SK-N-DZ (cell line): ENCODE measurements around the gene ATP4A.

Experiments
- DNase-seq: peaks from one replicate; pipeline ENCODE4 v3.0.0-alpha.2; 2015; ENCODE audit warnings: low spot score

The ATP4A gene

DNA sequence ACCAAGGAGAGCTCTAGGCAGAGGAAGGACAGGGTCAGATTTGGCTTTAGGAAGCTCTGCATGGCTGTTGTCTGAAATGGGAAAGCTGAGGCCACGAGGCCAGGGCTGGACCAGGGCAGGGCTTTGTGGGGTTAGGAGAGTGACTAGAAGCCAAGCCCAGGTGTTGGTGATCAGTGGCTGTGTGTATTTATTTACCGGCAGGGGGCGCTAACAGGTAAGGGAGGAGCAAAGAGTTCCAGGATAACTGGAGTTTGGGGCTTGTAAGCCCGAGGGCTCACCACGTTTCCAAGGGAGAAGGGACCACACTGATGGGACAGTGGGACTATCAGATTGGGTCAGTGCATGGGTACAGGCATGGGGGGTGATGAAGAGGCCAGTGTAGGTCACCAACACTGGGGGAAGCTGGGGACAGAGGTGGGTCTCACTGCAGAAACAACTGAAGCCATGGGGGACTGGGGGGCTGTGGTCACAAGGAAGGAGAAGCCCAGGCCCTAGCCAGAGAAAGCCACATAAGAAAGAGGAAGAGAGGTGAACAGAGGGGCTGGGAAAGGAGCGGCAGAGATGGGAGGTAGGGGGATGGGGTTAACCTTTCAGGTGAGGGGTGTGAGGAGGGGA is 14.2 kb downstream of the ATP4A start:
- DNase-seq, result peak; percentile 73

DNA sequence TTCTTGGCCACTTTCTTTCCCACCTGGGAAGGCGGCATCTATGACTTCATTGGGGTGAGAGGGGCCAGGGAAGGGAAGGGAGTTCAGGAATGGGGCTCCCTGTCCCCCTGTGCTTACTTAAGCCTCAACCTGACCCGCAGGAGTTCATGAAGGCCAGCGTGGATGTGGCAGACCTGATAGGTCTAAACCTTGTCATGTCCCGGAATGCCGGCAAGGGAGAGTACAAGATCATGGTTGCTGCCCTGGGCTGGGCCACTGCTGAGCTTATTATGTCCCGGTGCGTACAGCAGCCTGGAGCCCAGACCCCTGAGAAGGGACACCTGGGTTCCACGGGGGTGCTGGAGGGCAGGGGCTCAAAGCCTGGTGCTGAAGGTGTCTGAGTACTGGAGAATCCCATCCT is 16.9 kb downstream of the ATP4A start:
- no peak for DNase-seq

GRCh38 chr19:35545855-35546381 is 17.5 kb downstream of the ATP4A start:
- DNase-seq, result peak; percentile 29

DNA sequence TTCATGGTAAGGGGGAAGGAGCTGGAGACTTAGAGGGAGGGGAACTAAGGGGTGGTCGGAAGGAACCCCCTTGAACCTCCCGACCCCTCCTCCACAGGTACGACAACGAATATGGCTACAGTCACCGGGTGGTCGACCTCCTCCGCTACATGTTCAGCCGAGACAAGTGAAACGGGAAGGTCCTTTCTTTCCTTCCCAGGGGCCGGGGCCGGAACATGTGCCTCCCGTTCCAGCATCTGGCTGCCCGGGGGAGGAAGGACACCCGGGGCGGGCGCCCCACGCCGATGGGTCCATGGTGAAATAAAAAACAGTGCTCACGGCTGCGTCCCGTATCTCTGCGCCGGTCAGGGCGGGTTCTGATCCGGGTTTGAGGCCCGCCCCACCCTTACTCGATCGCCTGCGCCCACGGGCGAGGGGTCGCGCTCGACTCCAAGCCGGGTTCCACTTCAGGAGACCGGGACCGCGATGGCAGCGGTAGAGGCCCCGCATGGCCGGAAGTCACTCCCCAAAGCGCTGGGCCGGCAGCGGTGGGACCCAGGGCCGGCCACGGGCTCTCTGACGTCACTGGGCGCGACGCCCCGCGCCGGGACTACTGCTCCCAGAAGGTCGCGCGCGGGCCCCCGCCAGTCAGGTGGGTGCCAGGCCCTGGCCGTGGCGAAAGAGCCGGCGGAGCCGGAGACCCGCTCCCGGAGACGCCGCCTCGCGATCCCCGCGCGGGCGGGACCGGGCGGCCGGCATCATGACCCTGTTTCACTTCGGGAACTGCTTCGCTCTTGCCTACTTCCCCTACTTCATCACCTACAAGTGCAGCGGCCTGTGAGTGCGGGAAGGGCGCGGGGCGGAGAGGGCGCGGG is 18.2 kb downstream of the ATP4A start, which contains the start of gene TMEM147:
Gene TMEM147 (plus strand): TSS at position 626 of the 854 bp plus-strand sequence. CDS start 114 bp downstream, at position 740.
- peak; percentile 81 for DNase-seq

DNA sequence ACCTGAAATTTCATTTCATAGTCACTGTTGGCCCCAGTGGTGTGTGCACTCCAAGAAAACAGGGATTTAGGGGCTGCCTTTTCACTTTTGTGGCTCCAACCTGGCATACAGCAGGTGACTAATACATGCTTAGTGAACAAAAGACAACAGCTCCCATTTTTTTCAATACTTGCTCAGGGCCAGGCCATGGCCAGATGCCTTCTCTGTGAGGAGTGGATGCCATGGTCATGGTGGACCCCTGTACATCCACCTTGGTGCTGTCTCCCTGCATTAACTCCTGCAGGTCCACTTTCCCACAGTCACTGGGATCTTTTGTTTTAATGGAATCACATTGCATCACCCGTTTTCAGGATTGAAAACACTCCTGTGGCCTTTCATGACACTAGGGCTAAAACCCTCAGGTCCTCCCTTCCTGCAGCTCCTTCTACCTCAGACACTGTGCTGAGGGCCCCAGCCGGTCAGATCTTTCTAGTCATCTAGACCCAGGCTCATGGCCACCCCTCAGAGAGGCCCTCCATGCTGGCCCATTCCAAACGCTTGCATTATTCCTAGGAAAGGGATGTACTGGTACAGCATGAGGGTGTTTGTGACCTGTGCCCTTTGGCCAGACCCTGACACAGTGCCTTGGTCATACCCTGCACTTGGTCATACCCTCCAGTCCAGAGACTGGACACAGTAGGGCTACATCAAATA is 19.2 kb downstream of the ATP4A start:
- no peak for DNase-seq

DNA sequence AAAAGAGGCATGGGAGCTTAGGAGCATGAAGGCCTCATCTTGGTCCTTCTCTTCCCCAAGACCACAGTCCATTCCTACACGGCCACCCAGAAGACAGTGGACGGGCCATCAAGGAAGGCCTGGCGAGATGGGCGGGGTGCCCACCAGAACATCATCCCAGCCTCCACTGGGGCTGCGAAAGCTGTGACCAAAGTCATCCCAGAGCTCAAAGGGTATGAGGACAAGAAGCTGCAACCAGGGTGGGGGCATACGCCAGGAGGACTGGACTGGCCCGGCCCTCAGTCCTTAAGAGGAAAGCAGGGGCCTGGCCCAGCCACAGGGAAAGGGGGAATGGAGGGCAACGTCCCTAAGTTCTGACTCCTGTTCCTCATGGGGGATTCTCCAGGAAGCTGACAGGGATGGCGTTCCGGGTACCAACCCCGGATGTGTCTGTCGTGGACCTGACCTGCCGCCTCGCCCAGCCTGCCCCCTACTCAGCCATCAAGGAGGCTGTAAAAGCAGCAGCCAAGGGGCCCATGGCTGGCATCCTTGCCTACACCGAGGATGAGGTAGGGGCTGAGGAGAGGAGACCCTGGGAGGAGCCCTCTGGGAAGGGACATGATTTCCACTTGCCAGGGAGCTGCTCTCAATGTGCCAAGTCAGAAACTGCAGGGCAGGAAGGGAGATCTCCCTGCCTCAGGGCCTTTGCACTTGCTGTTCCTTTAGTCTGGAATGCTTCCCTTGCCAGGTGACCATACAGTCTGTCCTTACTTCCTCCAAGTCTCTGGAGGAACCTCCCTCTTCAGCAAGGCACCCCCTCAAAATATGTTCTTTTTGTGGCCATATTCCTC is 20.0 kb downstream of the ATP4A start:
- no peak for DNase-seq

GRCh38 chr19:35542209-35542608 is 21.2 kb downstream of the ATP4A start:
- DNase-seq, result no peak

DNA sequence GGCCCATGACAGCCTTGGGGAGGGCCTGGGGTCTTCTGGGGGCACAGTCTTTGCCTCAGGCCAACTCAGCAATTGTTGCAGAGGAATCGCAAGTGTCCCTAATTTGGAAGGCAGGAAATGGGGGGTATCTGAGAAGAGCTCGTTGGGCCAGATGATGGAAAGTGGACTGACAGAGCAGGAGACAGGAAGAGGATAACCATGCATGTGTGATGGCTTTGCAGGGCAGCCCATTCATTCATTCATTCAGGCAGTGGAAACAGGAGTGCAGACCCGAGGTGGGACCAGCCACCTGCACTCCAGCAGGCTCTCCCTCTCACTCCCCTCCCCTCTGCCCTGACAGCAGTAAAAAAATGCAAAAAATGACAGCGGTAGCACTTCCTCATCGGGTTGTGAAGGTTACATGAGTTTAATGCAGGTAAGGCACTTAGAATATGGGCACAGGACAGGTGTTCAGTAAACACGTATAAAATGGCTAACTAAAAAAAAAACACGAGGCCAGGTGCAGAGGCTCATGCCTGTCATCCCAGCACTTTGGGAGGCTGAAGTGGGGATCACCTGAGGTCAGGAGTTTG is 23.0 kb downstream of the ATP4A start:
- no peak for DNase-seq

DNA sequence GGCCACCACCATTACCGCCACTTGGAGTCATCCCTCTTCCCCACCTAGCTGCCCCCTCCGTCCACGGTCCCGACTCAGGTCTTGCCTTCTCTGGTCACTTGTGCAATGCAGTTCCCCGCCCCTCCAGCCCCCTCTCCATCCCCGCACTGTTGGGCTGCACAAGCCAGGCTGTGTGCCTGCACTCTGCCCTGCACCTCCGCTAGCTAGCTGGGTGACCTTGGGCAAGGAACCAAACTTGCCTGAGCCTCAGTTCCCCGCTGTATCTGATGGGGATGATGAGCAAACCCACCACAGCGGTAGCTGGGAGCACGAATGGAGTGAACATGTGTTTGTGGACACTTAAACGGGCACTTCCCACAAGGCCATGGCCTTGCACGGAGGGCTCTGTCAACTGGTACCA is 23.6 kb downstream of the ATP4A start:
- no peak for DNase-seq

DNA sequence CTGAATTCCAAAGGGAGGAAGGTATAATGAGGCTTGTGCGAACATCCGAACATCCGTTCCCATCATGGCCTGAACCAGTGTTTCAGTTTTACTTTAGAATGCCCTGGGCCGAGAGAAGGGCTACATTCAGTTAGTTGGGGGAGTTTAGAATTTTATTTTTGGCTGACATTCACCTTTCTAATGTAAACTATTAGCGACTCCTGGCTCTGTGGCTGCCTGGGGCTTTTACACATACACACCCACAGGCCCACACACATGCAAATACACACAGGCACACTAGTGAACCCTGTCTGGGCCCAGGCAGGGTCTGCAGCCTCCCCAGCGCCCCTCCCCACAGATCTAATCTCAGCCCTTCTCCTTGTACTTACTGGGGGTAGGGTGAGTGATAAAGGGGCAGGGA is 24.1 kb downstream of the ATP4A start:
- DNase-seq, result no peak

DNA sequence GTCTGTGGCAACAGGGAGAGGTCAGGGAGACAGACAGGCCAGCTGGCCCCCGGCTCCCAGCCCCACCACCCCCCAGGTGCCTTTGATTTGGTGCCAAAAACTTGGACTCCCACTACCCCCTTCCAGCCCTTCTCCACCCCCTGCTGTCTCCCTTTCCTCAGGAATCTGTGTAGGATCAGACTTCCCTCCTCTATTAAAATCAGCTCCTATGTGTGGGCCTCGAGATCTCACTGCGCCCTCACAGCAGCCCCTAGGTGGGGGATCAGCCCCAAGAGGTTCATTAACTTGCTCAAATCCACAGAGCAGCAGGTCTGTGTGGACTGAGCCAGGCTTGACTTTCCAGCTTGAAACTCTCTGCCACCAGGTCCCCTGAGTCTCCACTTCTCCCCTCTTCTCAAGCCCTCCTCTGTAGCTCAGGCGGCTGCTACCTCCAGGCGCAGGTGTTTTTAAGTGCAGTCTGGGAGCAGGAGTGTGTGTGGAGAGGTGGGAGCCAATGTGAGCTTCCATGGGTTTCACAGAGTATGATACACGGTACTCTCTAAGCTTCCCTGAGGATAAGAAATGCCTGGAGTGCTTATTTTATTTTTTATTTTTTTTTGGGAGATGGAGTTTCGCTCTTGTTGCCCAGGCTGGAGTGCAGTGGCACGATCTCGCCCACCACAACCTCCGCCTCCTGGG is 28.5 kb downstream of the ATP4A start:
- DNase-seq, result no peak

GRCh38 chr19:35533822-35534392 is 29.6 kb downstream of the ATP4A start:
- no peak for DNase-seq

- no peak for DNase-seq
Observed at GRCh38 chr19:35533201-35533821, 30.1 kb downstream of the ATP4A start, which contains the start of gene GAPDHS. Gene GAPDHS (plus strand): TSS chr19:35533456. CDS start chr19:35533528, 72 bp downstream.

- DNase-seq, result no peak
Observed at GRCh38 chr19:35531291-35531690, 32.2 kb downstream of the ATP4A start.

DNA sequence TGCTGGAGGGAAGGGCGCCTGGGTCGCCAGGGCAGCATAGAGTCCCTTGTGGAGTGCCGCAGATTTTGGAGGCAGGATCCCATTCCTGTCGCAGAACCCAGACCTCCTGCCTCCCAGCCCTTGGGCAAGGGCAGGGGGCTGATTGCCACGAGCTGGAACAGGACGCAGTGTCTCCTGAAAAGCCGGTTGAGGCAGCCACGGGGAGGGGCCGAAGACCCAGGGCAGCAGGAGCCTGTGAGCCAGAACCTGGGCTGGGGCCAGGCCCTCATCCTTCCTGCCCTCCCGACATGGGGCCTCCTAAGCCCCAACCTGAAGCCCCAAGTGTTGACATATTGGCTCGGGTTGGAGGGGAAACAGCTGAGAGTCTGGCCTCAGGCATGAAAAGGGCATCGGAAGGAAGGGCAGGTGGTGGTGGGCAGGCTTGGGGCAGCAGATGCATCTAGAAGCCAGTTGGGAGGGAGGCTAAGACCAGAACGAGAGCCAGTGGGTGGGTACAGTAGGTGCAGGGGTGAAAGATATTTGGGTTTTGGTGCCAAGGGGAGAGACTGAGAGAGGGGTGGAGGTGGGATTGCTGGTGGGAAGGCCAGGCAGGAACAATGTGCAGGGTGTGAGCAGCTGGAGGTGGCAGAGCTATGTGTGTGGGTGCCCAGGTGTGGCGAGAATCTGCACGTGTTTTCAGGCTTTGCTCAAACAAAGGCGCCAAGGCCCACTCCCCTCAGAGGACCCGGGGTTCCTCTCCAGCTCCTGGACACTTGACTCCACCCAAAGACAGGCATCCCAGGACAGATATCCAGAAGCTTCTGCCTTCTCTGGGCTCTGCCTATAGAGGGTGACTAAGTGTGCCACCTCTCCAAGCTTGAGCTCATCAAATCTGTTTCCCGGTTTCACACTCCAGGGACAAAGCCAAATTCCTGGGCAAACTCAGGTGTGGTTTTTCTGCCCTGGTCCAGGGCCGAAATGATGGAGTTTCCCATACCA is 33.9 kb downstream of the ATP4A start:
- DNase-seq, result no peak

GRCh38 chr19:35528218-35529038 is 35.0 kb downstream of the ATP4A start, which contains the start of gene SBSN:
Gene SBSN (minus strand): TSS chr19:35528311. CDS start chr19:35528281, 30 bp downstream.
- no peak for DNase-seq

DNA sequence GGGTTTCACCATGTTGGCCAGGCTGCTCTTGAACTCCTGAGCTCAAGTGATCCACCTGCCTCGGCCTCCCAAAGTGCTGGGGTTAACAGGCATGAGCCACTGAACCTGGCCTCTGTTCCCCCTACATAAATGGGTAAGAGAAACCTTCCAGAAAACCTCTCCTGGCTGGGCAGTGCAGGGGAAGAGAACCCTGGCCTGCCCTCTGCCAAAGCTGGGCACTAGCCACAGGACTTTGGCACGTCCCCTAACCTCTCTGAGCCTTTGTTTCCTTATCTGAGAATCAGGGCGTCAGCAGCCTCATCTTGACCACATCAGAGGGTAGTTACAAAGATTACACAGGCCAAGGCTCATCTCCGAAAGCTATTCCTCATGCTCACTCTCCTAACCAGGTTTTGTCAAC is 37.6 kb downstream of the ATP4A start:
- DNase-seq, result no peak
